ENCODE results near the gene DCAF7.

Gene DCAF7, protein sequence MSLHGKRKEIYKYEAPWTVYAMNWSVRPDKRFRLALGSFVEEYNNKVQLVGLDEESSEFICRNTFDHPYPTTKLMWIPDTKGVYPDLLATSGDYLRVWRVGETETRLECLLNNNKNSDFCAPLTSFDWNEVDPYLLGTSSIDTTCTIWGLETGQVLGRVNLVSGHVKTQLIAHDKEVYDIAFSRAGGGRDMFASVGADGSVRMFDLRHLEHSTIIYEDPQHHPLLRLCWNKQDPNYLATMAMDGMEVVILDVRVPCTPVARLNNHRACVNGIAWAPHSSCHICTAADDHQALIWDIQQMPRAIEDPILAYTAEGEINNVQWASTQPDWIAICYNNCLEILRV

DNA sequence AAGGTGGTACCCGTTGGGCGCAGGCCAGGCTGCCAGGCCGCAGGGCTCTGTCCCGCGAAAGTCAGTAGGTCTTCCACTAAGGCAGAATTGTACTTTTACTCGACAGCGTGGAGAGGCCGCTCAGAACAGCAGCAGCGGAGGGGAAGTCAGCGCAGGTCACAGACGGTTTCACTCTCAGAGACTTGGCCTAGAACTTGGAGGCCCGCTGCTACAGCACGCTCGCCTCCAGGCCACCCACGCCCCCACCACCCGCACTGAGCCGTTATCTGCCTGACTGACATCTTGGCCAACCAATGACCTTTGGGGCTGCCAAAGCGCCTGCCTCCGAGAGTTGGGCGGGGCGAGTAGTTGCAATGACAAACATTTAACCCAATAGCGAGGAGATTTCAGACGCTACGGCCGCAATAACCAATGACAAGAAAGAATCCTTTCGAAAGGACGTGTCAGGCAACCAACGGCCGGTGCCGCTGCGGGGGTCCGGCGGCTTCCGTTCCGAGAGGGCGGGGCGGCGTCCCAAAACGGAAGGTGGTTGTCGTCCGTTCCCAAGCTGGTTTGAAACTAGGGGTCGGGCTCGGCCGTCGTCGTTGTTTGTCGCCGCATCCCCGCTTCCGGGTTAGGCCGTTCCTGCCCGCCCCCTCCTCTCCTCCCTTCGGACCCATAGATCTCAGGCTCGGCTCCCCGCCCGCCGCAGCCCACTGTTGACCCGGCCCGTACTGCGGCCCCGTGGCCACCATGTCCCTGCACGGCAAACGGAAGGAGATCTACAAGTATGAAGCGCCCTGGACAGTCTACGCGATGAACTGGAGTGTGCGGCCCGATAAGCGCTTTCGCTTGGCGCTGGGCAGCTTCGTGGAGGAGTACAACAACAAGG, at the start of gene DCAF7:
DCAF7 (plus strand) TSS at position 532 of the 871 bp plus-strand sequence; CDS start at position 733, 201 bp downstream.
- DNase-seq = peak; percentile 99

DNA sequence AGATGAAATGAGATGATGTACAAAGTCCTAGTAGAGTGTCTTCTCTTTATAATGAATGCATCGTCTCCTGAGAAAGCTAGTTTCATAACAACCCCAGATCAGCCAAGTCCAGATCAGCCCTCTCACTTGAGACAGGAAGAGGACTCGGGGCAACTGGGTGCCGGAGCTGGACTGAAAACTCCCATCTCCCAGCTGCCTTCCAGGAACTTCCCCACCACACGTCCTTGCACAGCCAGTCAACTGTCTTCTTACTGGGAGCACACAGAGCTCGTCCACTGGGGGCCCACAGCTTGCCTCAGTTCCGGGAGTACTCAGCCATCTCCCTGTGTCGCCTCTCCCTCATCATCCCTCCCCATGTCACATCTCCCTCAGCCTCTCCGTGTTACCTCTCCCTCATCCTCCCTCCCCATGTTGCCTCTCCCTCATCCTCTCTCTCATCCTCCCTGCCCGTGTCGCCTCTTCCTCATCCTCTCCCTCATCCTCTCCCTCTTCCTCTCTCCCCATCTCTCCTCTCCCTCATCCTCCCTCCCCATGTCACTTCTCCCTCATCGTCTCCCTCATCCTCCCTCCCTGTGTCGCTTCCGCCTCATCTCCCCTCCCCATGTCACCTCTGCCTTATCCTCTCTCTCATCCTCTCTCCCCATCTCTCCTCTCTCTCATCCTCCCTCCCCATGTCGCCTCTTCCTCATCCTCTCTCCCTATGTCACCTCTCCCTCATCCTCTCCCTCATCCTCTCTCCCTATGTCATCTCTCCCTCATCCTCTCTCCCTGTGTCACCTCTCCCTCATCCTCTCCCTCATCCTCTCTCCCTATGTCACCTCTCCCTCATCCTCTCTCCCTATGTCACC, 49.5 kb upstream of the DCAF7 start:
- DNase-seq = no peak

DNA sequence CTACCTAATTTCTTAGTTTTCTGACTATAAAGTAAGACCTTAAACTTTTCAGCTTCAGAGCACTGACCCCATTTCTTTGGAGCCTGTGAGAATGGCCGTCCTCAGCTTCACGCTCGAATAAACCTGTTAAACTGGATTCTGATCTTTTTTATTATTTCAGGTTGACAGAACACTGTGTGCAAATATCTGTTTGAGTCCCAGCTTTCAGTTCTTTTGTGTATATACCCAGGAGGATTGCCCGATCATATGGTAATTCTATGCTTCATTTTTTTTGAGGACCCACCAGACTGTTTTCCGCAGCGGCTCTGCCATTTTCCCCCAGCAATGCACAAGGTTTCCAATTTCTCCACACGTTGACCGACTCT, 47.0 kb upstream of the DCAF7 start:
- DNase-seq = no peak

DNA sequence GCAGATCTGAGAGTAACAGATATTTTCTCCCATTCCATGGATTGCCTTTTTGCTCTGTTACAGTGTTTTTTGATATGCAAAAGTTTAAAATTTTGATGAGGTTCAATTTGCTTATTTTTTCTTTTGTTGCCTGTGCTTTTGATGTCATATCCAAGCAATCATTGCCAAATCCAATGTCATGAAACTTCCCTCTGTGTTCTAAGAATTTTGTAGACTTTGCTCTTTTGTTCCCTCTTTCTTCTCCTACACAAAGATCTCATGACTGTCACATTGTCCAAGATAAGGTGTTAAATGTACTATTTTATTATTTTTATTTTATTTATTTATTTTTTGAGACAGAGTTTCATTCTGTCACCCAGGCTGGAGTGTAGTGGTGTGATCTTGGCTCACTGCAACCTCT, 46.0 kb upstream of the DCAF7 start:
- no peak for DNase-seq

DNA sequence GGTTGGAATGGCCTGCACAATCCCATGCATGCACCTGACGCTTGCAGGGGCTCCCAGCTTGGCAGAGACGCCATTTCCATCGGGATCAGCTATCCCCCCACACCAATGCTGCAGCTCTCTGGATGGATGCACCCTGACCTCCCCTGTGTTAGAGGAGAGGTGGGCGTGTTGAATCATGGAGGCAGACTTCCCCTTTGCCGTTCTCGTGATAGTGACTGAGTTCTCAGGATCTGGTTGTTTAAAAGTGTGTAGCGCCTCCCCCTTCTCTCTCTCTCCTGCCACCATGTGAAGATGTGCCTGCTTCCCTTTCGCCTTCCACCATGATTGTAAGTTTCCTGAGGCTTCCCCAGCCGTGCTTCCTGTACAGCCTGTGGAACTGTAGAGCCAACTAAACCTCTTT, 44.9 kb upstream of the DCAF7 start:
- DNase-seq = no peak

DNA sequence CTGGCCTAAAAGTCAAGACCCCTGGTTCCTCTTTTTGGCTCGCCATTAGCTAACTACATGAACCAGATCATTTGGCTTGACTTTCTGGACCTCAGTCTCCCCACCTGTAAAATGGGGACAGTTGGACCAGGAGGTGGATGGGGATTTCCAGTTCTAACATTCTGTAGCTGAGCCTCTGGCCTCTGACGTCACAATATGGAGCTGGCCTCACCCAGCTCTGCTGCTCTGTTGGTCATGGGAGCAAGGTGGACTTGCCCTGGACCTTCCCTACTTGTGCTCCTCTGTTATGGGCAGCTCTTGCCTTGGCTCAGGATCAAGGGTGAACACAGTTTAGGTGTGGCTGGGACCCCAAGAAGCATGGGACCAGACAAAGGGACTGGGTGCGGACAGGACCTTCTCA, 43.6 kb upstream of the DCAF7 start:
- no peak for DNase-seq

DNA sequence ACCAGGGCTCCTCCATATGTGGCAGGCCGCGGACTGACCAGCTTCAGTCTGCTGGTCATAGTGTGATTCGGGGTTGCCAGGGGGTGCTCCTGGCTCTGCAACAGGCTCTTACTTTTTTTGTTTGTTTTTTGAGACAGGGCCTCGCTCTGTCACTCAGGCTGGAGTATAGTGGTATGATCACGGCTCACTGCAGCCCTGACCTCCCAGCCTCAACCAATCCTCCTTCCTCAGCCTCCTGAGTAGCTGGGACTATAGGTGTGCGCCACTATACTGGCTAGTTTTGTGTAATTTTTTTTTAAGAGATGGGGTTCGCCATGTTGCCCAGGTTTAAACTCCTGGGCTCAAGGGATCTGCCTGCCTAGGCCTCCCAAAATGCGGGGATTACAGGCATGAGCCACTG, 38.9 kb upstream of the DCAF7 start:
- no peak for DNase-seq

DNA sequence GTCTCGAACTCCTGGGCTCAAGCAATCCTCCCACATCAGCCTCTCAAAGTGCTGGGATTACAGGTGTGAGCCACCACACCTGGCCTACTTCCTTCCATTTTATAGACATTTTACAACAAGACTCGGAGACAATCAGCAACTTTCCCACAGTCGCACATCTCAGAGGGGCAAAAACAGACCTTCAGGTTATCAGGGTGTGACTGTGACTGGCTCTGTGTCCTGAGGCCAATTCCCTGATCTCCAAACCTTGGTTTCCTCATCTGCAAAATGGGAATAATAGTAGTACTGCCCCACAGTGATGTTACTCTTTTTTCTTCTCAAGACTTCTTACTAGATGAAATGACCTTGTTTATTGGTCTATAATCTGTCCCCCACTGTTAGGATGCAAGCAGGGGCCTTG, 37.9 kb upstream of the DCAF7 start:
- DNase-seq = no peak

DNA sequence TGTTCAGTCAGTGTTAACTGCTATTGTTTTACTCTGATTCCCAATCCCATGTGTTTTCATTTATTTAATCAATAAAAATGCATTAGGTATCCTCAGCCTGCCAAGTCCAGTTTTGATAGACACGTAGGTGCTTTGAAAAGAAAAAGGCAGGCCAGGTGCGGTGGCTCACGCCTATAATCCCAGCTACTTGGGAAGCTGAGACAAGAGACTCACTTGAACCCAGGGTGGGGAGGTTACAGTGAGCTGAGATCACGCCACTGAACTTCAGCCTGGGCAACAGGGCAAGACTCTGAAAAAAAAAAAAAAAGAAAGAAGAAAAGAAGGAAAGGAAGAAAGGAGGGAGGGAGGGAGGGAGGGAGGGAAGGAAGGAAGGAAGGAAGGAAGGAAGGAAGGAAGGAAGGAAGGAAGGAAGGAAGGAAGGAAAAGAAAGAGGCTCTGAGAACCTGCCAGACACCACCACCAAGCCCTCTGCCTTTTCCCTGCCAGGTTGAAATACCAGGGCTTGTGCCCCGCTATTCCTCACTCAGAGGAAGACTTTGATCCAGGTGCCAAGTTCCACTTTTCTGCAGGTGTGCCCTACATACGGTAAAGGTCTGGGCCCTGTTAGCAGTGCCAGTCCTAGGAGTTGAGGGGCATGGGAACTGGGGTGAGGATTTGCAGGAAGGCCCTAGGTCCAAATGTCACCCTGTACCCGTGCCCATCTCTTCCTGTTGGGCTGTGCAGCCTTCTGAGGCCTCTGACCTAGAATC, 37.2 kb upstream of the DCAF7 start:
- no peak for DNase-seq

DNA sequence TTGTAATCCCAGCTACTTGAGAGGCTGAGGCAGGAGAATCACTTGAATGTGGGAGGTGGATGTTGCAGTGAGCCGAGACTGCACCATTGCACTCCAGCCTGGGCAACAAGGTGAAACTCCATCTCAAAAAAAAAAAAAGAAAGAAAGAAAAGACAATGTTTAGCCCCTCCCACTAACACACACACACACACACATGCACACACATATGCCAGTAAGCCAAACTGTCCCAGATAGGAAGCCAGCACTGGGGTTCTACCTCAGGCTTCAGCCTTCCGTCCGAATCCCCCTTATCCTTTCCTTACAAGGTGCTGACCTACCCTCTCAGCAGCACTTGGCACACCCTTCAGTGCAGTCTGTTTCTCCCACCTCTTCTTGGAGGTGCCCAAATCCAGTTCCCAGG, 35.8 kb upstream of the DCAF7 start:
- no peak for DNase-seq

DNA sequence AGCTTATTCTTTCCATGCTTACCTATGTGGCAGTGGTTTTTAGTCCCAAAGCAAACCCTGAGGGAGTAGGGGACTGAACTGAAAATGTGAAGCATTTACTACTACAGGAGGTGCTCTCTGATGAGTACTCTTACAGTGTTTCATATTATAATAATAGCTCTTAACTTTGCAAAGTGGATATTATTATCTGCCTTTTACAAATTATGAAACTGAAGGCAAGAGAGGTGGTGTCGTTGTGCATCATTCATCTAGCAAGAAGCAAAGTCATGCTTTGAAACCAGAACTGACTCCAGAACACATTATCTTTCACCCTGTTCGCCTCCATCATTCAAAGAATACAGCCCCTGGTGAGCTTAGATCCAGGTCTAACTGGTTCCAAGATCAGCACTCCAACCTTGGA, 35.3 kb upstream of the DCAF7 start:
- DNase-seq = no peak

DNA sequence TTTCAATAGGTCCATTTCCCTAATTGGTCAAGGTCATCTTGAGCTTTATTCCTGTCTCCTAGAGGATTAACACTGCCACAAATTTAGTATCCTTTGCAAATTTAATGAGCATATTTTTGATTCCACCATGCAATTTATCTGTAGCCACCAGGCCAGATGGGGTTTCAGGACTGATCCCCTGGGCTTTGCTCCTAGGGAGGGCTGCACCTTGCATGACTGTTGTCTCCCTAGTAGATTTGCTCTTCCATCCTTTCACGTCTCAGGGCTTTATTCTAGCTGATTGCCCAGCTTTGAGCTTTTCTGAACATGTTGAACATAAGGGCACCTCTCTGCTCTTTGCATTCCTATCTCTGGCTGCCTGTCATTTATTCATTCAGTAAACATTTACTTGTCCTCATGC, 34.9 kb upstream of the DCAF7 start:
- DNase-seq = no peak

DNA sequence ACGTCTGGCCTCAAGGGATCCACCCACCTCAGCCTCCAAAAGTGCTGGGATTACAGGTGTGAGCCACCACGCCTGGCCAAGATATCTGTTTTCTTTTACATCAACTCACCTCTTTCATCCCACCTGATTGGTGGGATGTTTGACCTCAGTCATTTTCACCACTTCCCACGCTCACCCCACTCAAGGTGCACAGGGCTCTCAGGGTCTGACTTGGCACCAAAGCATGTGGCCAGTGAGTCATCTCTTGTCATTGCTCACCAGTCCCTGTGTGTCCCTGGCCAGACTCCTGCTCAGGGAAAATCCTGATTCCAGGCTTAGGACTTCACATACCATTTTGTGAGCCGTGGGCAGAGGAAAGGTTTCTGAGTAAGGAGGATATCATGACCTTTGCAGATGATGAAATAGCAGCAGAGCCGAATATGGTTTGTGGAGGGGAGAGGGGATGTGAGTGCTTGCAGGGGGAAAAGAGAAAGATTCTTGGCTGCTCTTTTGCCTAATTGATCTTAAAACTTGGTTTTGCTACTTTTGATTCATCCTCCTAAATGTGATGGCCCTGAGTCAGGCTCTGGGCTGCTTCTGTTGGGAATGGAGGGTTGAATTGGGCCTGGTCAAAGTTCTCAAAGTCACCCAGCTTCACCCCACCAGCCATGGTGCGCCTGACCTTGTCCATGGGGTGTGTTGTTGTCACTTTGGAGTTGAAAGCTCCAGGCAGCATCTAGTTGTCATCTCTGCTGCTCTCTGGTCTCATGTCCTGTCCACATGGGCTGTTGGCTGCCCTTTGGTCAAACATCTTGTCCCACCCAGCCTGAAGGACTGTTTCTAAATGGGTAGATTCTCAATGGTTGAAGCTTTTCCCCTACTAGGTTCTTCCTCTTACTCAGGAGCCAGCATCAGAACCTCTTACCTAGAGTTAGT, 33.1 kb upstream of the DCAF7 start:
- no peak for DNase-seq

DNA sequence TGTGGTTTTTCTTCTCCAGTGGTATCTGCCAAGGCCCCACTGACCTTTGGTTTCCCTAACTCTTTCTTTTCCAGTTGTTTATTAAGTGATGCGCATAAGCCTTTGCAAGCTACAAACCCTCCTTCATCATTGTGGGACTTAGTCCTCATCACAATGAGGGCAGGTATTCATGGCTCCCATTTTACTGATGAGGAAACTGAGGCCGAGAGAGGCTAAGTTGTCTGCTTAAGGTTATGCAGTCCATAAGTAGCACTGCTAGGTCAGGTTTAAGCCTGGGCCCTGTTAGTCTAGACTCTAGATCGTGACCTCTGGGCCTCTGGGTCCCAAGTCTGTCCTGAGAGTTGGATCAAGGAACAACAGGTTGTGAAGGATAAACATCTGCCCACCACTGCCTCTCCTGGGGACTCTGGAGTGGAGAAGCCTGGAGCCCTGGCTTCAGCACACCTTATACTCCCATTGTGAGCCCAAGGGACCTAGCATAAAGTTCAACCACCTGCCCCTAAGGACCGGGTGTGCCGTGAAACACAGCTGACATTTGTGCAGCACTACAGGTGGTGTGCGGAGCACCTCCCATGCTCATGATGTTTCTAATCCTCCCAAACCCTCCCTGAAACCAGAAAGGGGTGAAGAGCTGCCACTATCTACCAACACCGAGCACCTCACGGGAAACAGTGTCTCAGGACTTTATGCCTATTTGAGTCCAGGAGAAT, 32.3 kb upstream of the DCAF7 start:
- DNase-seq = no peak

DNA sequence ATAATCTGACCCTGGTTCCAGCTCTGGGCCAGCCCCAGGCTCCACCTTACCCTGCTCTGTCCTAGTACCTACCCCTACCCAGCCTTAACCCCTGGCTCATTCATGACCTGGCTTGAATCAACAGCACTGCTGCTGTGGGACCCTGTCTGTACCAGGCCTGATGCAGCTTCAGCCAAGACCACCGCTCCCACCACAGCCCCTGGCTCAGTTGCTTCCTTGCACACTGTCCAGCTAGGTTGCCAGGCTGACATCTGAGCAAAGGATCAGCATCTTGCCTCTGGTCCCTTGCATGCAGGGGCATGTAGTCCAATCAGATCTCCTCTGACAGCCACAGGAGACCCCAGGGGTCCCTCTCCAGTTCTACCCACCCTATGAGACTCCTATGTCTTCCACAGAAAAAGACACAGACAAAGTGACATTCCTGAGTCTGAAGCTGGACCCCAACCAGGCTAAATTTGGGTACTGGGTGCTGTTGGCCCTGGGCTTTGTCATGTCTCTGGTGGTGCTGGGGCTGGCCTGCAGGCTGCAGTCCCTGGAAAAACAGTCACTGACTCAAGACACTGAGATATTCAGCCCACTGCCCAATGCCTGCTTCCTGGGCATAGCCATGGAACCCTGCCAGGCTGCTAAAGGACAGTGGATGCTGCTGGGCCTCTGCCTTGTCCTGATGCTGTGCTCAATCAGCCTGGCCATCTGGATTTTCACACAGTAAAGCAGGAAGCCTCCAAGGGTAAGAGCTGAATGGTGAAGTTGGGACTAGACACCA, 31.0 kb upstream of the DCAF7 start:
- no peak for DNase-seq

DNA sequence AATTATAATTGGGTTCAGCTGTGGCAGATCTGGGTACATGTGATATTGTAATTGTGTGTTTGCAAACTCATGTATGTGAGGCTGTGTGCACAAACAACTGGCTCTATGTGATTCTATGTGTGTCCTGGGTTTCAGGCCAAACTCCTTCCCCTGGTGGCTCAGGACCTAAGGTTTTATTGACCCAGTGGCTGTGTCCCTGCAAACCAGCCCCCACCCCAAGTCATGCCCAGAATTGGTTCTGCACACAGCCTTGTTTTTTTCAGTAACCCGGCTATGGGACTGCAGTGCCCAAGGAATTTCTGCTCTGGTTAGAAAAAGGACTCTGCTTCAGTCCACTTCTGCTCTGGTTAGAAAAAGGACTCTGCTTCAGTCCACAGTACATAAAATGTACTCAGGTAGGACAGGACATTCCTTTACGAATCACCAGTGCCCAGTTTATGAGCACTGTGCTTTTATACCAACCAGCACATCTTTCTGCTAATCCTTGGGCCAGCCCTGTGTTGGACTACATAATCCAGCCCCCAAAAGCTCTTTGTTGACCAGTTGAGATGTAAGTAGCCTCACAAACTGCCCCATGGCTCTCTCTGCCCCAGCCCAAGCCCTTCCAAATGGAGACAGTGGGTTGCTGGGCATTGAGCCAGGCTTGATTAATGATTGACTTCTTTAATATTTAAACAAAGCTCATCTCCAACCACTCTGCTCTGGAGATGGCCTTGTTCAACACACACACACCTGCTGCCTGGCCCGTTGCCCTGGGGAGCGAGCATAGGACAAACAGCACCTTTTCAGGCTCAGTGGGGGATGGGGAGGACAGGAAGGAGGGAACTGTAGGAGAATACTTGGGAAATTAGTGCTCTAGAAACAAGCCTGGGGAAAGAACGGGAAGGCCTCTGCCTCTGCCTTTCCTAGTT, 30.1 kb upstream of the DCAF7 start:
- no peak for DNase-seq

DNA sequence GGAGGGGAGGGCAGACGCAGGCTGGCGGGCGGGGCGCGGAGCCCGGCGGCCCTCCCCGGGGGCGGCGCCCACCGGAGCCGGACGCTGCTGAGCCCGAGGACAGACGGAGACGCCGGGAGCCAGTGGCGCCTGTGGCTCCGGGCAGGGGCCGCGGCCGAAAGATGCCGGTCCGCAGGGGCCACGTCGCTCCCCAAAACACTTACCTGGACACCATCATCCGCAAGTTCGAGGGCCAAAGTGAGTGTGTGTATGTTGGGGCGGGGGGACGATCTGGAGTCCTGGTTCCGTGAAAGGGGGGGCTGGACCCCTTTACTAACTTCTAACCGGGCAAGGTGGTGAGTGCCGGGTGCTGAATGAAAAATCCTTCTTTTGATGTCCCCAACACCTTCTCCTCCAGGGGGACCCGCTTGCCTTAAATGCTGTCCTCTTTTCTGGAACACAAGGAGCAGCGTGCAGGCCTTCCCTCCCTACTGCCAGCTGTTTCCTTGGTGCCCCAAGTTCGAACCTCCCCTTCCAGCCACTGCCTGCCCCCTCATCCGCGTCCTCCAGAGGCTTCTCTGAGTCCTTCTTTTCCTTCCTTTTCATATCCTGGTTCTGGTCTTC, 26.9 kb upstream of the DCAF7 start, which contains the start of gene KCNH6:
KCNH6 (plus strand) TSS at position 106 of the 603 bp plus-strand sequence; CDS start at position 162, 56 bp downstream.
- DNase-seq = no peak

DNA sequence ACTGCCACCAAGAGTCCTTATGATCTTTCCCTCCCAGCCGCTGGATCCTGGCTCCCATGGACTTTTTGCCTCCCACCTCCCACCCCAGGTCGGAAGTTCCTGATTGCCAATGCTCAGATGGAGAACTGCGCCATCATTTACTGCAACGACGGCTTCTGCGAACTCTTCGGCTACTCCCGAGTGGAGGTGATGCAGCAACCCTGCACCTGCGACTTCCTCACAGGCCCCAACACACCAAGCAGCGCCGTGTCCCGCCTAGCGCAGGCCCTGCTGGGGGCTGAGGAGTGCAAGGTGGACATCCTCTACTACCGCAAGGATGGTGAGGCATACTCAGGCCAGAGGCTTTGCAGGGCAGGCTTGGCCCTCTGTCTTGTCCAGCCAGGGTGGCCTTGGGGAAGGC, 26.2 kb upstream of the DCAF7 start:
- DNase-seq = no peak

Measured in activated CD4-positive, CD25-positive, alpha-beta regulatory T cell treated with anti-CD3 and anti-CD28 coated beads, Interleukin-2, amount 50 U/mL, for 72 hours (primary cell).